ENCODE measurements around the gene MTUS2. TPM values are rescaled to one million over a fixed set of nuclear protein-coding genes. Genes with fewer than 3 reads are reported as not detected.

The MTUS2 gene
- total and polyA plus RNA-seq, 2 experiments from 2014 or later: 3.0 to 4.3 TPM

DNA sequence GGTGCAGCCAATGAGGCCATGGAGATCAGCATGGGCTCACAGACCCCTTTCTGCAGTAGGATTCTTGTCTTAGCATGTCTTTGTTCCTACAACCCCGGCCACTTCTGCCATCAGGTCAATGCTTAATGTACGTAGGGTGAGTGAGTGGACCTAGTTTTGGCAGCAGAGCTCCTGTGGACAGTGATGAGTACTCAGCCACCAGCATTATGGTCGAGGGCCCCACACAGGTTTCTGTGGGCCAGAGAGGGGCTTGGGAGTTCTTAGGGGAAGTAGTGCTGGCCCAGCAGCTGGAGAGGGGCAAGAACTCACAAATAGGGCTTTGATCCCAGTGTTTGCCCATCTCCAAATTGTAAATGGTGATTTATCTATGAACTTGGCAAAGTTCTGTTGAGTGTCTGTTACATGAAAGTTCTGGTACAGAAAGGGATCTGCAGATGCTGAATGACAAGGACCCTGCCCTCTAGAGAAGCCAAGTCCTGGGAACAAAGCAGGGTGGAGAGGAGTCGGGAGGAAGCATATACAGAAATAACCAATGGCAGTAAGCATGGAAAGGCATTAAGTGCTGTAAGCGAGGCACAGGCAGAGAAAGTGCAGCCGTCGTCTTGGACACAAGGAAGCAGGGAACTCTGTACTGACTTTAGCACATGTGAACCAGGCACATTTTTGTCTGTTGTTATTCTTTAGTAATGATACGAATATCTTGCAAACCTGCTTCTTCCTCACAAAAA lies 185.1 kb downstream of the MTUS2 start:
- Histone ChIP-seq H3K79me2 (no peaks in the 10 kb centered on the region), H3K27me3 (no peaks in the 10 kb centered on the region), H4K20me1 (ENCODE audit: insufficient read depth, poor library complexity, severe bottlenecking) (no peaks in the 10 kb centered on the region), H3K4me3 (no peak overlapping the region), H3K4me2 (no peak overlapping the region), H3K9me2 (replicated peaks; ENCODE audit: insufficient read depth) (no peaks in the 10 kb centered on the region), H3K4me1 (ENCODE audit: insufficient read depth) (no peaks in the 10 kb centered on the region), H3K27ac (no peak overlapping the region), H2AFZ (no peak overlapping the region), H3K9me3 (ENCODE audit: low read depth) (no peaks in the 10 kb centered on the region), H3K36me3 (replicated peaks; ENCODE audit: insufficient read depth, low read depth) (no peaks in the 10 kb centered on the region)
- no peak for DNase-seq (ENCODE audit: low spot score)
- WGBS (ENCODE audit: low lambda C conversion rate, missing lambda C conversion rate): 67% methylated on average over 8 of the region's 8 CpGs
- TF ChIP-seq EZH2phosphoT487 (IDR thresholded peaks at IDR 0.05; ENCODE audit: low read depth, severe bottlenecking, unreplicated experiment): no peak
- no peak for TF ChIP-seq EZH2 (IDR thresholded peaks at IDR 0.05; ENCODE audit: borderline replicate concordance)
- TF ChIP-seq, protein P1, sequence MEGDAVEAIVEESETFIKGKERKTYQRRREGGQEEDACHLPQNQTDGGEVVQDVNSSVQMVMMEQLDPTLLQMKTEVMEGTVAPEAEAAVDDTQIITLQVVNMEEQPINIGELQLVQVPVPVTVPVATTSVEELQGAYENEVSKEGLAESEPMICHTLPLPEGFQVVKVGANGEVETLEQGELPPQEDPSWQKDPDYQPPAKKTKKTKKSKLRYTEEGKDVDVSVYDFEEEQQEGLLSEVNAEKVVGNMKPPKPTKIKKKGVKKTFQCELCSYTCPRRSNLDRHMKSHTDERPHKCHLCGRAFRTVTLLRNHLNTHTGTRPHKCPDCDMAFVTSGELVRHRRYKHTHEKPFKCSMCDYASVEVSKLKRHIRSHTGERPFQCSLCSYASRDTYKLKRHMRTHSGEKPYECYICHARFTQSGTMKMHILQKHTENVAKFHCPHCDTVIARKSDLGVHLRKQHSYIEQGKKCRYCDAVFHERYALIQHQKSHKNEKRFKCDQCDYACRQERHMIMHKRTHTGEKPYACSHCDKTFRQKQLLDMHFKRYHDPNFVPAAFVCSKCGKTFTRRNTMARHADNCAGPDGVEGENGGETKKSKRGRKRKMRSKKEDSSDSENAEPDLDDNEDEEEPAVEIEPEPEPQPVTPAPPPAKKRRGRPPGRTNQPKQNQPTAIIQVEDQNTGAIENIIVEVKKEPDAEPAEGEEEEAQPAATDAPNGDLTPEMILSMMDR (IDR thresholded peaks at IDR 0.05; ENCODE audit: poor library complexity): no peak

DNA sequence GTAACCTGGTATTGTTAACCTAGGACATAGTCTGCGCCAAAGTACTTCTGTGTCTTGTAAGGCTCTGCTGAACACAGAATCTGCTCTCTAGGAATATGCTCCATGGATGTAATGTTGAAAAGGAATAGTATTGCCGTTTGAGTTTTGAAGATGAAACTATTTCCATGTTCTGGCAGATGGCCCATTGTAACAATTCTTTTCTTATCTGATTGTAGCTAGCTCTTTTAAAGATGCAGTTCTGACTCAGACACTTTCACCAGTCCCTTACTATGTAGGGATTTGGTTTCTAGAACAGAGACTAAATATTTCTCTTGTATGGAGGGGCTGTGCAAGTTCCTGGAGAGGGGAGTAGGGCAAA lies 185.6 kb downstream of the MTUS2 start:
- Histone ChIP-seq H4K20me1 (ENCODE audit: insufficient read depth, poor library complexity, severe bottlenecking) (no peaks in the 10 kb centered on the region), H3K27me3 (no peaks in the 10 kb centered on the region), H3K4me2 (no peak overlapping the region), H3K4me1 (ENCODE audit: insufficient read depth) (no peaks in the 10 kb centered on the region), H3K9me2 (replicated peaks; ENCODE audit: insufficient read depth) (no peaks in the 10 kb centered on the region), H3K9me3 (ENCODE audit: low read depth) (no peaks in the 10 kb centered on the region), H2AFZ (no peak overlapping the region), H3K36me3 (replicated peaks; ENCODE audit: insufficient read depth, low read depth) (no peaks in the 10 kb centered on the region), H3K4me3 (no peak overlapping the region), H3K79me2 (no peaks in the 10 kb centered on the region), H3K27ac (no peak overlapping the region)
- TF ChIP-seq EZH2phosphoT487 (IDR thresholded peaks at IDR 0.05; ENCODE audit: low read depth, severe bottlenecking, unreplicated experiment) (no peak), EZH2 (IDR thresholded peaks at IDR 0.05; ENCODE audit: borderline replicate concordance) (no peak)
- TF ChIP-seq, protein P1 (IDR thresholded peaks at IDR 0.05; ENCODE audit: poor library complexity): no peak
- WGBS (ENCODE audit: low lambda C conversion rate, missing lambda C conversion rate): 64% methylated on average over 2 of the region's 2 CpGs
- DNase-seq (ENCODE audit: low spot score): no peak

DNA sequence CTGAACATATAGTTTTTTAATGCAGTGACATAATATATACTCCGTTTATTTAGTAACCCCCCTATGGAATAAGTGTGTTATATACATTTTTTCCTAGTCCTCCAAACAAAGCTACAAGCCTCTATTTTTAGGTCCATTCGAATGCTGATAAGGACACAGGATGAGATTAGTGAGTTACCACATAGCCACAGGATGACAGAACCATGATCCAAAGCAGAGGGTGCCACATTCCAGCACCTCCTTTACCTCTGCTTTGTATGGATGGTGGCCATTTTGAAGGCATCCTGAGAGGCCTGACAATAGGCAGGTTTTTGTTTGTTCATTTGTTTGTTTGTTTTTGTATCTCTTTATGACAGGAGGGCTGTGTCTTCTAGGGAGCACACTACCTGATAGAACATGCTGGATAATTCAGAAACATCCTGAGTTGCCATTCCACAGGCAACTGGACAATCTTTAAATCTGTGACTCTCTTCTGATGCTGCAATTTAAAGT lies 186.3 kb downstream of the MTUS2 start:
- H3K4me2 ChIP-seq: no peak overlapping the region
- no peaks in the 10 kb centered on the region for H3K79me2 ChIP-seq
- no peaks in the 10 kb centered on the region for H3K4me1 ChIP-seq (ENCODE audit: insufficient read depth)
- no peak overlapping the region for H3K4me3 ChIP-seq
- TF ChIP-seq EZH2 (IDR thresholded peaks at IDR 0.05; ENCODE audit: borderline replicate concordance): no peak
- TF ChIP-seq EZH2phosphoT487 (IDR thresholded peaks at IDR 0.05; ENCODE audit: low read depth, severe bottlenecking, unreplicated experiment): no peak
- TF ChIP-seq, protein P1 (IDR thresholded peaks at IDR 0.05; ENCODE audit: poor library complexity): no peak
- no peaks in the 10 kb centered on the region for H3K27me3 ChIP-seq
- no peaks in the 10 kb centered on the region for H3K36me3 ChIP-seq (replicated peaks; ENCODE audit: insufficient read depth, low read depth)
- 65% methylated on average over 2 of the region's 2 CpGs for WGBS (ENCODE audit: low lambda C conversion rate, missing lambda C conversion rate)
- no peak overlapping the region for H2AFZ ChIP-seq
- no peak for DNase-seq (ENCODE audit: low spot score)
- no peaks in the 10 kb centered on the region for H3K9me3 ChIP-seq (ENCODE audit: low read depth)
- H4K20me1 ChIP-seq (ENCODE audit: insufficient read depth, poor library complexity, severe bottlenecking): no peaks in the 10 kb centered on the region
- no peak overlapping the region for H3K27ac ChIP-seq
- H3K9me2 ChIP-seq (replicated peaks; ENCODE audit: insufficient read depth): no peaks in the 10 kb centered on the region

Measured in hepatocyte (in vitro differentiated cells).